Measurements from ENCODE around the gene RNF166. TPM values are rescaled to one million over a fixed set of nuclear protein-coding genes. Genes with fewer than 3 reads are reported as not detected.
A peak's percentile ranks its signal among the peaks of the same experiment; 100 is the strongest.

The RNF166 gene
- total RNA-seq, 1 experiment from 2014 or later: 26.5 TPM

- WGBS (ENCODE audit: extremely low coverage, insufficient read length, low lambda C conversion rate): no CpG with 5 or more reads among the region's 37 CpGs
- H3K4me1 Mint-ChIP-seq: no peaks in the 10 kb centered on the region
- Histone ChIP-seq H4K91ac (ENCODE audit: insufficient read length, low read depth, low read length) (no peak overlapping the region), H2BK5ac (ENCODE audit: insufficient read length, low read length) (no peak overlapping the region), H2BK15ac (ENCODE audit: low read depth, low read length) (no peak overlapping the region), H3K4me2 (ENCODE audit: insufficient read depth, insufficient read length, low read length) (no peak overlapping the region), H3K4ac (ENCODE audit: low read depth, low read length) (no peak overlapping the region), H3K79me1 (ENCODE audit: insufficient read depth, low read depth, low read length, poor library complexity, severe bottlenecking) (no peaks in the 10 kb centered on the region), H3K18ac (ENCODE audit: insufficient read length, low read depth, low read length) (no peak overlapping the region), H3K27me3 (ENCODE audit: insufficient read depth, low read length) (no peaks in the 10 kb centered on the region), H4K20me1 (ENCODE audit: control insufficient read depth, insufficient read depth, insufficient read length) (no peaks in the 10 kb centered on the region), H3T11ph (ENCODE audit: low read length) (no peak overlapping the region), H3K14ac (ENCODE audit: insufficient read depth, low read length) (no peak overlapping the region), H2AK5ac (ENCODE audit: insufficient read length, low read length) (no peak overlapping the region), H2BK120ac (ENCODE audit: low read depth, low read length, poor library complexity, severe bottlenecking) (no peak overlapping the region), H4K5ac (ENCODE audit: insufficient read length, low read depth, low read length) (no peak overlapping the region), H3K23ac (ENCODE audit: insufficient read length, low read depth, low read length) (no peak overlapping the region), H2BK20ac (ENCODE audit: low read depth, low read length, poor library complexity, severe bottlenecking) (no peak overlapping the region), H3K9ac (ENCODE audit: extremely low read depth, insufficient read length, low read length) (no peak overlapping the region), H4K8ac (replicated peaks; ENCODE audit: insufficient read length, low read depth, low read length) (no peak overlapping the region), H3K27ac (ENCODE audit: insufficient read length, low read depth, low read length) (no peak overlapping the region), H2BK12ac (ENCODE audit: insufficient read length, low read depth, low read length) (no peak overlapping the region), H3K23me2 (ENCODE audit: insufficient read length, low read depth, low read length, poor library complexity, severe bottlenecking) (no peaks in the 10 kb centered on the region), H3K9me3 (ENCODE audit: control insufficient read depth, low read depth, low read length) (no peaks in the 10 kb centered on the region), H3K56ac (ENCODE audit: insufficient read length, low read depth, low read length) (no peak overlapping the region), H3K79me2 (ENCODE audit: insufficient read depth, low read length) (no peaks in the 10 kb centered on the region), H2AFZ (ENCODE audit: low read length) (no peak overlapping the region), H3K4me1 (ENCODE audit: insufficient read depth, low read length) (no peaks in the 10 kb centered on the region)
- DNase-seq: no peak
- H3K27me3 Mint-ChIP-seq (ENCODE audit: low read depth): peaks cover 9% of the 10 kb centered on the region; the same call in 1 of the 2 replicates
- TF ChIP-seq, protein P1, sequence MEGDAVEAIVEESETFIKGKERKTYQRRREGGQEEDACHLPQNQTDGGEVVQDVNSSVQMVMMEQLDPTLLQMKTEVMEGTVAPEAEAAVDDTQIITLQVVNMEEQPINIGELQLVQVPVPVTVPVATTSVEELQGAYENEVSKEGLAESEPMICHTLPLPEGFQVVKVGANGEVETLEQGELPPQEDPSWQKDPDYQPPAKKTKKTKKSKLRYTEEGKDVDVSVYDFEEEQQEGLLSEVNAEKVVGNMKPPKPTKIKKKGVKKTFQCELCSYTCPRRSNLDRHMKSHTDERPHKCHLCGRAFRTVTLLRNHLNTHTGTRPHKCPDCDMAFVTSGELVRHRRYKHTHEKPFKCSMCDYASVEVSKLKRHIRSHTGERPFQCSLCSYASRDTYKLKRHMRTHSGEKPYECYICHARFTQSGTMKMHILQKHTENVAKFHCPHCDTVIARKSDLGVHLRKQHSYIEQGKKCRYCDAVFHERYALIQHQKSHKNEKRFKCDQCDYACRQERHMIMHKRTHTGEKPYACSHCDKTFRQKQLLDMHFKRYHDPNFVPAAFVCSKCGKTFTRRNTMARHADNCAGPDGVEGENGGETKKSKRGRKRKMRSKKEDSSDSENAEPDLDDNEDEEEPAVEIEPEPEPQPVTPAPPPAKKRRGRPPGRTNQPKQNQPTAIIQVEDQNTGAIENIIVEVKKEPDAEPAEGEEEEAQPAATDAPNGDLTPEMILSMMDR (conservative IDR thresholded peaks at IDR 0.05): no peak
- H3K4me3 Mint-ChIP-seq: no peak overlapping the region; a peak in 1 of 5 replicates
- H3K27ac Mint-ChIP-seq: peak overlapping the region; percentile 22 to 90 (median 68); a peak in 4 of 7 replicates
- peaks cover 0 to 15% (median 10%) of the 10 kb centered on the region in 3 experiments; a peak in 4 of 7 replicates for H3K36me3 Mint-ChIP-seq (ENCODE audit: insufficient read depth in 1 of 3, low read depth in 3 of 3)
- H3K9me3 Mint-ChIP-seq: no peaks in the 10 kb centered on the region
These were observed 11.8 kb downstream of the RNF166 start for GRCh38 chr16:88694221-88695087.

Data from H9 (cell line).